Stimulated activated CD4-positive, alpha-beta T cell treated with anti-CD3 and anti-CD28 coated beads, Interleukin-15, amount 100 ng/mL, for 24 hours (primary cell): ENCODE results near the gene ELF1.
"Not testable (repeated sequence)": the region's sequence is repeated elsewhere in the genome, so short reads cannot be mapped to it uniquely, and the experiment has no call there.

ENCODE experiments used
- DNase-seq: peaks from one replicate; pipeline ENCODE4 v3.0.0-alpha.2; 2020

The ELF1 gene

DNA sequence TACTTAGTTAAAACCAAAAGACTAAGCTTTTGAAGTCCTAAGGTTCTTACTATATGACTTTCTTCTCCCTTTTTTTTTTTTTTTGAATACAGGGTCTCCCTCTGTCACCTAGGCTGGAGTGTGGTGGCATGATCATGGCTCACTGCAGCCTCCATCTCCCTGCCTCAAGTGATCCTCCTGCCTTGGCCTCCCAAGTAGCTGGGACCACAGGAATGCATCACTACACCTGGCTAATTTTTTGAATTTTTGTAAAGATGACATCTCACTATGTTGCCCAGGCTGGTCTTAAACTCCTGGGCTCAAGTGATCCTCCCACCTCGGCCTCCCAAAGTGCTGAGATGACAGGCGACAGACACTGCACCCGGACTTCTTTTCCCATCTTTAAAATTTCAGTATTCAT is 89.2 kb downstream of the ELF1 start:
- not testable (repeated sequence) for DNase-seq

DNA sequence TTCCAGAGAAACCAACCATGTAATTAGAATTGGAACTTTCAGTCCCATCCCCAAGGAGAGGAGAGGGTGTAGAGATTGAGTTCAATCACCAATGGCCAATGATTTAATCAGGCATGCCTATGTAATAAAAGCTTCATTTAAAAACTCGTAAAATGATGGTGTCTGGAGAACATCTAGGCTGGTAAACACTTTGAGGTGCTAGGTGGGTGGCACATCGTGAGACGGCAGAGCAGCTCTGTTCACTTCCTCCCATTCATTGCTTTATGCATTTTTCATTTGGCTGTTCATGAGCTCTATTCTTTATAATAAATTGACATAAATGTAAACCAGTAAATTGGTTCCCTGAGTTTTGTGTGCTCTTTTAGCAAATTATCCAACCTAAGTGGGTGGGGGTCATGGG is 90.1 kb downstream of the ELF1 start:
- DNase-seq = no peak

- no peak for DNase-seq
Observed at GRCh38 chr13:40927929-40928328, 91.2 kb downstream of the ELF1 start.

DNA sequence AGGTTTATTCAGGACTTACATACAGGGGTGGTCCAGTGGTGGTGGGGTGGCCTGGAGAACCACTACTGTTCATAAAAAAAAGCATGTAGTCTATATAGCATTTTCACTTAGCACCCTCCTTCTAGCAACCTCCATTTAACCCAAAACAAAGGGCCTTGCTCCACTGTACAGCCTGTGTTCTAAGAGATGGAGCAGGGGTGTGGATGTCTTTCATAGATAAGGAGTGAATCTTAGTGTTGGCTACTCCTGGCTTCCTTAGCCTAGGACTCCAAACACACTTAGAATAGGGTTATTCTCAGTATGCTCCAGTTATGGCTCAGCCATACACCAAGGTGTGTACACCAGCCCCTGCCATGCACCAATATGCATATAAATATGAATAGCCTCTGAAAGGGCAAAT is 95.2 kb downstream of the ELF1 start:
- DNase-seq = no peak

- DNase-seq = no peak
Observed at GRCh38 chr13:40922437-40923040, 96.6 kb downstream of the ELF1 start.

- no peak for DNase-seq
Observed at GRCh38 chr13:40920826-40921225, 98.3 kb downstream of the ELF1 start.

- not testable (repeated sequence) for DNase-seq
Observed at GRCh38 chr13:40919901-40920300, 99.2 kb downstream of the ELF1 start.

- DNase-seq = no peak
Observed at GRCh38 chr13:40916207-40916998, 102.7 kb downstream of the ELF1 start.

- DNase-seq = not testable (repeated sequence)
Observed at GRCh38 chr13:40914863-40915262, 104.3 kb downstream of the ELF1 start.

GRCh38 chr13:40911341-40911740 is 107.8 kb downstream of the ELF1 start:
- DNase-seq = no peak

DNA sequence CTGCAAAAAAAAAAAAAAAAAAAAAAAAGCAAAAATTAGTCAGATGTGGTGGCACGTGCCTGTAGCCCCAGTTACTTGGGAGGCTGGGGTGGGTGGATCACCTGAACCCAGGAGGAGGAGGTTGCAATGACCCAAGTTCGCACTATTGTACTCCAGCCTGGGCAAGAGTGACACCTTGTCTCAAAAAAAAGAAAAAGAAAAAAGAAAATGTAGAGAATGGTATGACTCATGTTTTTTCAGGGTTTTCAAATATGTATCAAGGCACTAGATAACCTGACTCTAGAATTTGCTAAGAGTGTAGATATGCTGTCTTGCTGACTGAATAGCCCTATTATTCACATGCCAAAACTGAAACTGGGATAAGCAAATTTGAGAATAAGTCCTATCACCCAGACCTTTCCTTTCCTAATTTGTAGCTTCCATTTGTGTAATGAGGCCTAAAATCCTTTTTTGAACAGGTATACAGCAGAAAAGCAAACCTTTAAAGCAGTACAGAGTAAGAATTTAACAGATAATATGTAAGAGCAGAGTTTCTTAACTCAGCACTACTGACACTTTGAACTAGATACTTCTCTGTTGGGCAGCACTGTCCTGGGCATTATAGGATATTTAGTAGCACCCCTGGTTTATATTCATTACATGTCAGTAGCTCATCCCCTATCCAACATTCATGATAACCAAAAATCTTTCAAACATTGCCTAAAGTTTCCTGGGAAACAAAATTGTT is 108.6 kb downstream of the ELF1 start:
- peak; percentile 35 for DNase-seq

DNA sequence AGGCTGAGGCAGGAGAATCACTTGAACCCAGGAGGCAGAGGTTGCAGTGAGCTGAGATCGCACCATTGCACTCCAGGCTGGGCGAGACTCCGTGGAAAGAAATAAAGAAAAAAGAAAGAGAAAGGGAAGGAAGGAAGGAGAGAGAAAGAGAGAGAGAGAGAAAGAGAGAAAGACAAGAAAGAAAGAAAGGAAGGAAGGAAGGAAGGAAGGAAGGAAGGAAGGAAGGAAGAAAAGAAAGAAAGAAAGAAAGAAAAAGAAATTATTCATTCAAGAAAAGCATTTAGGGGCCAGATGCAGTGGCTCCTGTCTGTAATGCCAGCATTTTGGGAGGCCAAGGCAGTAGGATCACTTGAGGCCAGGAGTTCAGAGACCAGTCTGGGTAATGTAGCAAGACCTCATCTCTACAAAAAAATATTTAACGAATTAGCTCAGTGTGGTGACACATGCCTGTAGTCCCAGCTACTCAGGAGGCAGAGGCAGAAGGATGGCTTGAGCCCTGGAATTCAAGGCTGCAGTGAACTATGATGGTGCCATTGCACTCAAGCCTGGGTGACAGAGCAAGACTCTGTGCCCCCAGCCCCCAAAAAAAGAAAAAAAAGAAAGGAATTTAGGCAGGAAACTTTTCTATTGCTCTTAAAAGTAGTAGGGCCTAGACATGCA is 109.4 kb downstream of the ELF1 start:
- not testable (repeated sequence) for DNase-seq

DNA sequence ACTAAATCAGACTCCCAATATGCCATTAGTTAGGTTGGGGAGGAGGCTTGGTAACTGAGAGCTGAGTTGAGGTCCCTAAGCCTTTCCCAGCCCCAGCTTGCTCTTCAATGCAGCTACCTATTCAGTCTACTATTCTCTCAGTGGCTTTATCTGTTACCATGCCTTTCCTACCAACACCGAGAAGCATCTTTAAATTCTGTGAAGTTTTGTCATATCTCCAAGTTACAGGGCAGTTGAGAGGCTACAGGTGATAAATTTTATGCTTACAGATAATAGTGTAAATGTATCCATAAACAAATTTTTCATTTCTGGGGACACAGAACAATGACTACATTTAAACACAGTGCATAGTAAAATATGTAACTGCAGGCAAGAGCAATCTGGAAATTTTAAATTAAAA is 110.6 kb downstream of the ELF1 start:
- no peak for DNase-seq

- DNase-seq = not testable (repeated sequence)
Observed at GRCh38 chr13:40901032-40901431, 118.1 kb downstream of the ELF1 start.

GRCh38 chr13:40900568-40900967 is 118.5 kb downstream of the ELF1 start:
- not testable (repeated sequence) for DNase-seq

GRCh38 chr13:40897053-40897452 is 122.1 kb downstream of the ELF1 start:
- DNase-seq = no peak

- DNase-seq = no peak
Observed at GRCh38 chr13:40895227-40896184, 123.6 kb downstream of the ELF1 start.

GRCh38 chr13:40893573-40893972 is 125.5 kb downstream of the ELF1 start:
- not testable (repeated sequence) for DNase-seq

- no peak for DNase-seq
Observed at GRCh38 chr13:40886017-40886416, 133.1 kb downstream of the ELF1 start.

DNA sequence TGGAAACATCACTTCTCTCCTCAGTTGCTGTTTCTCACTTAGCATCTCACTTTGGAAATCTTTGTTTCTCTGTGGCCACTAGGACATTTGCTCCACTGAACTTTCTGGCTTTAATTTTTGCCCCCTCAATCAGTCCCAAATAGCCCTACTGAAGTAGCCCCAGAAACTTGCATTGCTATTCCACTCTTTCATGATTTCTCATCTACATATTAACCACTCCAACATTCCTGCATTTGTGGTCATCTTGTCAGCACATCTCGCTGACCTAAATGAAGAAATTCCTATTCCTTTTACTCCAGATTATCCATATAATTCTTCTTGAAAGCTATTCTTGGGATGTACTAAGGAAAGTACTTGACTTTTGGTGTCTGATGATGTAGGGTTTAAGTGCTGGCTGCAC is 134.9 kb downstream of the ELF1 start:
- DNase-seq = not testable (repeated sequence)
